NCI-H510A (cell line): Measurements from ENCODE around the gene SCN3A.
A peak's percentile ranks its signal among the peaks of the same experiment; 100 is the strongest.

ENCODE experiments used
- DNase-seq: peaks from one replicate; lab custom pipeline; 2025; lab: John Stamatoyannopoulos, UW

The SCN3A gene

GRCh38 chr2:165112133-165112573, 91.7 kb downstream of the SCN3A start:
- DNase-seq, result no peak

DNA sequence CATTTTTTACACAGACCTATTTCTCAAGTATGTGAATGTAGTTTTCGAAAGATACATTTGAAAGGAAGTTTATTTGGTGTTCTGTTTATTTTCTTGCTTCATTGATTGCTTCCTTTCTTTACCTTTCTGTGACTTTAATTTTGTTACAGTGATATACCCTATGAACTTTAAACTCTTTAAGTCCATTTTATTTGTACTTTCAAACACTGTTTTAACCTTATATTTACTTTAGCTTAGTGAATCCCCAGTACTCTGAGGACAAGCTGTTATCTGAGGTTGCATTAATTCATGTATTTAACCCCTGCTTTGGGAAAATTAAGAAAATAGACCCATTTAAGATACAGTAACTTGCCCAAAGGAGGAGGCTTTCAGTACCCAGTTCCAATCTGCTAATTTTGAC, 93.5 kb downstream of the SCN3A start:
- no peak for DNase-seq

GRCh38 chr2:165109915-165110314, 93.9 kb downstream of the SCN3A start:
- DNase-seq, result no peak

DNA sequence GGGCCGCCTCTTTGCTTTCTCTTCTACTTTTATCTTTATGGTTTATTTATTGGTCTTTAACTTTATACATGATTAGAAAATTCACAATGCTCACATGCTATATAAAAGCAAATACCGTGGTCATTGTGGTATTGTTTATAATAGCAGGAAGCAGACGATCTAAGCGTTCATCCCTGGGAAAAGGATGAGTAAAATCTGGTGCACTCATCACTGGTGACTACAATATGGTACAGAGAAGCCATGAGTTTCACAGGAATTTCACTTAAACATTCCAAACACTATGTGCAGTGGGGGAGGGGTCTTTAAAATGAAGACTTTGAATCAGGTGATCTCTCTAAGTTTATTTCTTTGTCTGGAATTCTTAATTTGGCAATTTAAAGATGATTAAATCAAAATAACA, 97.9 kb downstream of the SCN3A start:
- no peak for DNase-seq

DNA sequence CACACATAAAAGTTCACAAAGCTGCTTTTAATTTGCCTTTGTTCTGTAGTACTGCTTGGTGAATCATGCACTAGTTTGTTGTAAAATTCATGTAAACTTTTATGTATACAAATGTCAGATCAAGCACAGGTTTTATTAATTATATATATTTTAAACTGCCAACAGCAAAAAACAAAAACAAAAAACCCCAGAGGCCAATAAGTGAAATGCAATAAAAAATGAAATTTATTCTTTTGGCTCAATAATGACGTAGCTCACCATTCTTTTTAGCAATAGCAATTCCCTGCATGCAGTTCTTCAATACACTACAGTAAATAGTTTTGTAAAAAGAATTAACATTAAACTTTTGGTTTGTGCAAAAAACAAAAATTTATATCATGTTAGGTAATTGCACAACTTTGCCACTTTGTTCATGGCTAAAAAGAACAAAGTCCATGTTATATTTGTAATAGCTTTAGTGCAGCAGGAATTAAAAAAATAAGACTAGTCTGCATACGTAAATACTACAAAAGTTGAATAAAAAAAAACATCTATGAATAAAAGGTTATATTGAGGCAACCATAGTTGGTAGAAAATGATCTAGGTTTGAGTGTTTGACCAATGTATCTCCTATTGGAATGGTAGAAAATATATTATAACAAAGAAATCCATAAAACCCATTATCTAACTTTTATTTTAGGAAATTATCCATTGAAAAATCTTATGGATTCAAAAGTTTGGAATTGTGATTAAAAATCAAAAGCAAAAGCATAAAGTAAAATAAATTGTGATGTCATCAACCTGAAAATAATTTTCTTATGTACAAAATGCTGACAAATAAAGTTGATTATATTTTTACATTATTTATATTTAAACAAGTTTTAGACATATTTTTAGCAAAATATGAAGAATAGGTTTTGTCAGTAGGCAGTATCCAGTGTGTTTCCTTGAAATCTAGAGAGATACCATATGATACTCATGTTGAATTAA, 115.6 kb downstream of the SCN3A start:
- no peak for DNase-seq

DNA sequence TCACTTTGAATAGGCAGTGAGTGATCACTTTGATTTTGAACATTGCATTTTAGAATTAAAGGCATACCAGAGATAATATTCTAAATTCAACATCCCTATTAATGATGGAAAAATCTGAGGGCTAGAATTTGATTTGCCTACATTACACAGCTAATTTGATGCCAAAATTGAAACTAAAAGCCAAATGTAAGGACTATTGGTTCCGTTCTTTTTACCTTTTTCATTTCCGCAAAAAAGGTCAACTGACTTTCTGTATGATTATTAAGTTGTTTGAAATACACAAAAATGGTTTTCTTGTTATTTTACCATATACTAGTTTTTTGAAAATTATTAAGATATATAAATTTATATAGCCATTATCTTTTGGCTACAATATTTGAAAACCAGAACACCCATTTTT, 117.5 kb downstream of the SCN3A start:
- DNase-seq, result no peak

DNA sequence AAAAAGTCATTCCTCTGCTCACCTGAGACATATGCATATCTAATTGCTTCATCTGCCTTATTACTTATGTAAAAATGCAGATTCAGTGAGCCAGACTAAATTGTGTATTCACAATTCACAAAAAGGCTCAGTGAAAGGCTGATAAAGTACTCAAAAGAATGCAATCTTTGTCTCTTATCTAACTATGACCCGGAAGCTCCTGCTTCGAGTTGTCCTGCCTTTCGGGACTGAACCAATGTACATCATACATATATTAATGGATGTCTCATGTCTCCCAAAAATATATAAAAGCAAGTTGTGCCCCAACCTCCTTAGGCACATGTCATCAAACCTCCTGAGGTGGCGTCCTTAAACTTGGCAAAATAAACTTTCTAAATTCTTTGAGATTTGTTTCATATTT, 120.5 kb downstream of the SCN3A start:
- DNase-seq, result no peak

- no peak for DNase-seq
Observed at GRCh38 chr2:165082479-165082878, 121.4 kb downstream of the SCN3A start.

DNA sequence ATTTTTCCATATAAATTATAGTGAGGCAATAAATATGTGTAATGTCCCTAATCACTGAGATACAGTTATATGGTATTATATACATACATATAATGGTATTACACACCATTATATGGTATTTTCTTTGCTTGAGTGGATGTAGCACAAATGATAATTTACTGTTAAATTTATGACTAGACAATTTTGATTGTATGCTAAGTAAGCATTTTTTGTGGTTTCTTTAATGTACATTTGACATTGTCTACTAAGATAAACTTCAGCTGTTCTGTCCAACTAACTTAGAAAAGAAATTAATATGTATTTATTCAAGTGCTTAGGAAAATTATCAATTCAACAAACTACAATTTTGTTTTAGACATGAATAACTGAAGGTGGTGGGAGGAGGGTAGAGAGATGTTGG, 122.6 kb downstream of the SCN3A start:
- DNase-seq, result no peak

GRCh38 chr2:165079432-165079831, 124.4 kb downstream of the SCN3A start:
- DNase-seq, result no peak

GRCh38 chr2:165078913-165079312, 124.9 kb downstream of the SCN3A start:
- DNase-seq, result no peak

- DNase-seq, result no peak
Observed at GRCh38 chr2:165074884-165075283, 129.0 kb downstream of the SCN3A start.

- DNase-seq, result no peak
Observed at GRCh38 chr2:165074323-165074722, 129.5 kb downstream of the SCN3A start.

GRCh38 chr2:165070076-165070475, 133.8 kb downstream of the SCN3A start:
- no peak for DNase-seq

DNA sequence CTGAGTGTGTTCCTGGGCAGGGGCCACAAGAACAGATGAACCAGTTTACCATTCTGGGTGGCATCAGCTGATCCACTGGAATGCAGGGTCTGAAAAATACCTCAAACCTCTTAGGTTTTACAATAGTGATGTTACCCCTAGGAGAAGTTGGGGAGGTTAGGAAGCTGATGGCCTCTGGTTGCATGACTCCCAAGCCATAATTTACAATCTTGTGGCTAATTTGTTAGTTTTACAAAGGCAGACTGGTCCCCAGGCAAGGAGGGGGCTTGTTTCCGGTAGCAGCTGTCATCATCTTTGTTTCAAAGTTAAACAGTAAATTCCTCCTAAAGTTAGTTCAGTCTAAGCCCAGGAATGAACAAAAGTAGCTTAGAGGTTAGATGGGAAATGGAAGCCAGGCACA, 134.7 kb downstream of the SCN3A start:
- DNase-seq, result no peak

DNA sequence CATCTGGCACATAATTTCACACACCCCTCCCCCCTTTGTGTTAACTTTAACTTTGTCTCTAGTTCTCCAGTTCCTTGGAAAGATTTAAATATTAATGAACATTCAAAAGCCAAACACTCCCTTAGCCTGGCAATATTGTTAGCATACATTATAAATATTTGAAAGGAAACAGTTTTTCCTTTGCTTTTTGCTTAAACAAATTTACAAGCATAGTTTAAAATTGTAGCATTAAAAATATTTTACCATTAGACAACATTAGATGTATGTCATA, 135.4 kb downstream of the SCN3A start:
- DNase-seq, result no peak

- peak; percentile 81 for DNase-seq
Observed at GRCh38 chr2:165067643-165068486, 136.0 kb downstream of the SCN3A start.

- no peak for DNase-seq
Observed at GRCh38 chr2:165064743-165065142, 139.1 kb downstream of the SCN3A start.

DNA sequence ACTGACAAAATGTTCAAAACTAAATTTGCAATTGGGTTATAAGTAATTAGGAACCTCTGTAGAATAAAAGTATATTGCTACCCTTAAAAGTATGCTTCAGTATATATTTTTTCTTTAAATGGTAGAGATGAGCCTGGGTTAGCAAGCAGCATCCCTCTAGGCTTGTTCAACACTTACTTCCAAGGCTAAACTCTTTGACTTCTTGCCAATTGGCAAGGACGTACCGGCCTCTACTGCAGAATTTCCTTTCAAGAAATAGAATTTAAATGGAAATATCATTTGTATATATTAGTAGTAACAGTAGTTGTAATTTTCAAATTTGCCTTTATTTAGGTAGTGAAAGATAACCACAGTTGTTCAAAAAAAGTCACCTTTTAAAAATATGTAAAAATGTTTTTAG, 143.4 kb downstream of the SCN3A start:
- no peak for DNase-seq

- no peak for DNase-seq
Observed at GRCh38 chr2:165058476-165059265, 145.2 kb downstream of the SCN3A start.

GRCh38 chr2:165057931-165058330, 145.9 kb downstream of the SCN3A start:
- no peak for DNase-seq

- DNase-seq, result no peak
Observed at GRCh38 chr2:165057308-165057707, 146.5 kb downstream of the SCN3A start.
